GM20431 (cell line): Measurements from ENCODE around the gene GDF2.

Experiments used
- in situ Hi-C: fragments of 300-500 bp; cut with MseI, MboI; formaldehyde crosslinking; loops from one replicate; pipeline ENCODE4 v1.15.0; 2020; ENCODE audit warnings: low sequenced_read_pairs; ENCODE audit not compliant: unreplicated experiment

GDF2 gene

DNA sequence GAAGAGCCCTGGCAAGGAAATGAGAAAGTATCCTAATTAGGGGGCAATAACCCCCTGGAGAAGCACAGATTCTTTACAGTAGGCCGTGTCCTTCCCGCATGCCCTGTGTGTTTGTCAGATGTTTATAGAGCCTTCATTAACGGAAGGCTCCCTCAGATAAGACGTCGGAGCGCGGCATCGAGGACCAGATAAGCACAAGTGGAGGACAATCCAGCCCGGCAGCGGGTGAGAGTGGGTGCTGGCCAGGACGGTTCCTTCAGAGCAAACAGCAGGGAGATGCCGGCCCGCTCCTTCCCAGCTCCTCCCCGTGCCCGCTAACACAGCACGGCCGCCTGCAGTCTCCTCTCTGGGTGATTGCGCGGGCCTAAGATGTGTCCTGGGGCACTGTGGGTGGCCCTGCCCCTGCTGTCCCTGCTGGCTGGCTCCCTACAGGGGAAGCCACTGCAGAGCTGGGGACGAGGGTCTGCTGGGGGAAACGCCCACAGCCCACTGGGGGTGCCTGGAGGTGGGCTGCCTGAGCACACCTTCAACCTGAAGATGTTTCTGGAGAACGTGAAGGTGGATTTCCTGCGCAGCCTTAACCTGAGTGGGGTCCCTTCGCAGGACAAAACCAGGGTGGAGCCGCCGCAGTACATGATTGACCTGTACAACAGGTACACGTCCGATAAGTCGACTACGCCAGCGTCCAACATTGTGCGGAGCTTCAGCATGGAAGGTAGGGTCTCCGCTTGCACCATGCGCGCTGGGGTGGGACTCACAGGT is at the start of gene GDF2:
Gene GDF2 (plus strand): TSS at position 155 of the 762 bp plus-strand sequence. CDS start 215 bp downstream, at position 370.
- in situ Hi-C loops, result no loop called here

- in situ Hi-C loops, result no loop called here
These were observed 46.2 kb upstream of the GDF2 start for GRCh38 chr10:47276071-47276470.

- in situ Hi-C loops, result no loop called here
These were observed 45.5 kb upstream of the GDF2 start for GRCh38 chr10:47276576-47277351.

GRCh38 chr10:47277352-47278151 is 44.7 kb upstream of the GDF2 start:
- in situ Hi-C loops, result no loop called here

- in situ Hi-C loops, result no loop called here
These were observed 44.1 kb upstream of the GDF2 start for GRCh38 chr10:47278152-47278473.

DNA sequence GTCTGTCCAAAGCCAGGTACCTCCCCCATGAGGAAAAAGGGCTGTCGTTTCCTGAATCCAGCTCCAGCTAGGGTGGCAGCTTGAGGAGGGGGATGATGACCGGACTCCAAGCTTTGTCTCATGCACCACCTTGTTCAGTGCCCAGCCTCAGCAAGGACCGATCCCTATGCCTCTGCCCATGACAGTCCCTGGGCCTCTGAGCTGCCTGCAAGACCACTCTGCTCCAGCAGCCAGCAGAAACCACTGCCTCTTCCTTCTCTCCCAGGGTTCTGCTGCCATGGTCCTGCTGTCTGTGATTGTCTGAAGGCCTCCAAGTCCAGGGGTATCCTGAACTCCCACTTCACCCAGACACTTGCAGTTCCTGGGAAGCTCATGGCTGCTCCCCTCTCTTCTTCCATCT is 43.5 kb upstream of the GDF2 start:
- in situ Hi-C loops, result no loop called here

GRCh38 chr10:47279276-47279675 is 43.0 kb upstream of the GDF2 start:
- in situ Hi-C loops, result no loop called here

DNA sequence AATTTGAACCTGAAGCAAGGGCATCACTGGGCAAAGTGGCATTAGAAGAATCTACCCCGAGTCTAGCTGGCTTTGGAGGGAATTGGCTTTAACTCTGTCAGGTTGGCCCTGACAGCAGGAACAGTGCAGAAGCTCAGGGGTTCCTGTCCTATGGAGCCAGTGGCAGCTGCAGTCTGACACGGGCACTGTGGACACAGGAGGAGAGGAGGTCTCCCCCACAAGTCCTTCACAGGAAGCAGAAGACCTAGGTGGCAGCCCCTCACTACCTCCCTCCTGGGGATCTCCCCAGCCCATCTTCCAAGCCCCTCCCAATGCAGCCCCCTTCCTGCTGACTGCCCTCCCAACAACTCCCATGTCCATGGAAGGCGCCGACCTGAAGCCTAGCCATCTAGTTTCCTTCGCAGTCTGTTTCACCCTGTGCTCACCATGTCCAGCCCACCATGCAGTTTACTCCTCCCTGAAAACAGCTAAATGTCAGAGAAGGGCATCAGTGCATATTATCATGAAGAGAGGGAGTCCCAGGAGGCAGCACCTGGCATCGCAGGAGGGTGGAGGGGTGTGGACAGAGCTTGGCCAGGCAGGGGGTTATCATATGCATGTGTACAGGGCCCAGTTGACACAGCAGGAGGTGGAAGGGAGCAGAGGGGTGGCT is 40.1 kb upstream of the GDF2 start:
- in situ Hi-C loops, result no loop called here

DNA sequence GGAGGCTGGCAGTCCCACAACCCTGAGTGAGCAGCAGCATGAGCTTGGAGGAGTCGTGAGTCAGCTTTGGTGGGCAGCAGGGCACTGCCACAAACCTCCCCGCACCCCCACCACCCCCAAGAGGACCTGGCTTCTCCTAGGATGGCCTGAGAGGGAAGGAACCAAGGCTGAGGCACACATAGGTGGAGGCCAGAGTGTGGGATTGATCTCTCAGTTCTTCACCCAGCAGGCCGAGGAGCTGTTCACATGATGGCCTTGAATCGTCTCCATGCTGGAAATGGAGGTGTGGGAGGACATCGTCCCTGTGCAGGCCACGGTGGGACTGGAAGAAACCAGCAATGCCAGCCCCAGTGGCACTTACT is 39.6 kb upstream of the GDF2 start:
- in situ Hi-C loops, result no loop called here

DNA sequence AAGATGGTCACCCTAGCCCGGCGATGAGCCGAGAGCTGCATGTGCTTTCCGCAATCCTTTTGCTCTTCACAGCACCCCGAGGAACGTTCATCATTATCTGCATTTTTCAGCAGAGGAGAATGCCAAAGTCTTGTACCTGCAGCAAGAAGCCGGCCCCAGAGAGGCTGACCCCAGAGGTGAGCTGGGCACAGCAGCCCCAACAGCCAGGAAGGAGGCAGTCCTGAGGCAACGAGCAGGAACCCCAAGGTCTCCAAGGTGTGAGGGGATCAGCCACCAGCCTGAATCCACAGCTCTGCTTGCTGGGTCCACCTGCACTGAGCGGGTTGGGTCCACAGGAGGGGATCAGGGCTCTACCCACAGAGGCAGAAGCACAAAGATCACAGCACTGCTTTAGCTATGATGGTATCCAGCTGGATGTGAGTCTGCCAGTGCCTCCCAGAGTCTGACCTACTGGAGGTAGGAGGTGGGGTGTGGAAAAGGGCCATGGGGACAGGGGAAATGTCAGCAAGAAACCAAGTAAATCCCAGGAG is 39.1 kb upstream of the GDF2 start:
- in situ Hi-C loops, result no loop called here

GRCh38 chr10:47283848-47284247 is 38.4 kb upstream of the GDF2 start:
- in situ Hi-C loops, result no loop called here

- in situ Hi-C loops, result no loop called here
These were observed 36.7 kb upstream of the GDF2 start for GRCh38 chr10:47285381-47286115.

- in situ Hi-C loops, result no loop called here
These were observed 36.1 kb upstream of the GDF2 start for GRCh38 chr10:47286116-47286505.

- in situ Hi-C loops, result no loop called here
These were observed 35.5 kb upstream of the GDF2 start for GRCh38 chr10:47286591-47287315.

DNA sequence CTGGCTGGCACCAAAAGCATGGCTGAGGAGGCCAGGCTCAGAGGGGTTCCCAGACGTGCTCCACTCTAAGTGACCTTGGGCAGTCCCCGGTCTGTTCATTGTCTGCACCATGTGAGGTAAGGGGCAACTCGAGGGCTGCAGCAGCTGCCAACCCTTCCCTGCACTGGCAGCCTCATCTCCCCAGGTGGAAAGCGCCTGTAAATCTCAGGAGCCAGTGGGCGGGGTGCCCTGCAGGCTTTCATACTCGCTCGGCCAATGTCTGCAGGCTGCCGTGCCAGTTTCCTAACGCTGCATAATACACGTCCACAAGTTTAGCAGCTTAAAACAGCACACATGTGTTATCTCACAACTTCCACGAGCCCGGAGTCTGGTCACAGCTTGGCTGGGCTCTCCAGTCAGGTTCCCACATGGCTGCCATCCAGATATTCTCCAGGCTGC is 34.9 kb upstream of the GDF2 start:
- in situ Hi-C loops, result no loop called here

GRCh38 chr10:47287805-47288204 is 34.4 kb upstream of the GDF2 start:
- in situ Hi-C loops, result no loop called here

DNA sequence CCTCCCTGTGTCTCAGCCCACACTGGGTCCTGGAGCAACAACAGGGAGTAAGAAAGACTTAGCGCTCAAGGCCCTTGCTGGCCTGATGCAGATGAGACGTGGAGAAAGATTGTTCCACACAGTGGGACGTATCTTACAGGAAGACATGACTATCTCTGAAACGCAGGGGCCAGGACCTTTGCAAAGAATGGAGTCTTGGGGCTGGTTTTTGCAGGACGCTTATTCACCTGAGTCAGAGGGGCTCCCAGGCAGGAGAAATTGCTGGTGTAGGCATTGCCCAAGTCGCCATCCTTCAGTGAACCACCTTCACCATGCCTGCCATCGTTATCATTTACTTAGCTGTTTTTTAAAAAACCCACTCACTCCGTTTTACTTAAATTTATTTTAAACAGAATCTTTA is 34.0 kb upstream of the GDF2 start:
- in situ Hi-C loops, result no loop called here

GRCh38 chr10:47288916-47289495 is 33.2 kb upstream of the GDF2 start:
- in situ Hi-C loops, result no loop called here

DNA sequence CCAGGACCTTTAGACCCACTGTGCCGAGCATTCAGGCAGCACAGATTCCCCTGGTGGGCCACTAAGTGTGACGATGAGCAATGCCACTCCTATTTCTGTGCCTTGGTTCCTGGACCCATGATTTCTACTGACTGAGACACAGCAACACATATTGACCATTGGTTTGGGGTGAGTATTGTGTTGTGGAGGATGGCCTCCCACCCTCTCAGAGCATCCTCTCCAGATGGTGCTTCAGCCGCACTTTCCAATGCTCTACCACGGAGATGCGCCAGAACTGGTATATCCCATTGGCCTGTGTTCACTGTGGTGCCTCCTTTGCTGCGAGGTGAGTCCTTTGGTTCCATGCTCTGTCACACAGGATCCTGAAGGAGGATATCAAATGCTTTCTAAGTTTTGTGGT is 32.3 kb upstream of the GDF2 start:
- in situ Hi-C loops, result no loop called here
